HCT116 (cell line): ENCODE measurements around the gene ZNF678. TPM values are rescaled to one million over a fixed set of nuclear protein-coding genes. Genes with fewer than 3 reads are reported as not detected.

Experiments used
- ATAC-seq: fragments of 200-7000 bp; cut with Tn5 transposase; 2 replicates; pipeline ENCODE4 v1.9.1; 2020; ENCODE audit warnings: mild to moderate bottlenecking, moderate library complexity
- BruUV-seq: library from RNA; stranded (reverse); fragments of 400-500 nt; replicated peaks from 2 replicates; lab custom pipeline; 2021; lab: Mats Ljungman, UMichigan
- CTCF ChIA-PET: fragments of 300-600 bp; sonication (Branson Sonifier 250); formaldehyde crosslinking; loops from one replicate; lab custom pipeline; 2021; ENCODE audit warnings: antibody characterized with exemption; lab: Charles Lee
- POLR2A ChIA-PET: fragments of 300-600, 350-600 bp; sonication (Branson Sonifier 250); formaldehyde crosslinking; loops from one replicate; lab custom pipeline; 2021; ENCODE audit warnings: antibody characterized with exemption; lab: Charles Lee
- RAD21 ChIA-PET, 2 experiments: fragments of 300-600 bp; sonication (Branson Sonifier 250); formaldehyde crosslinking; loops; one replicate each; lab custom pipeline; 2023; ENCODE audit warnings: low total read pairs in 2 of 2; ENCODE audit not compliant: uncharacterized antibody in 2 of 2, unreplicated experiment in 2 of 2, low non-redundant PET in 1 of 2; lab: Charles Lee
- DNase-seq: peaks from one replicate; pipeline ENCODE4 v3.0.0-alpha.2; 2010; ENCODE audit warnings: low read depth, low spot score
- H2AFZ ChIP-seq: fragments of 200-600 bp; shearing (Covaris generic), sonication (generic); 2 replicates; pipeline ENCODE4 v1.6.1; 2017; ENCODE audit warnings: low read depth, mixed run types, mixed read lengths, antibody characterized with exemption, low read length; ENCODE audit not compliant: poor library complexity, severe bottlenecking
- H3K27ac ChIP-seq: 2 replicates; pipeline ENCODE4 v1.5.1; 2012; ENCODE audit warnings: low read depth, low read length
- H3K27me3 ChIP-seq: fragments of 200-600 bp; sonication (generic); 2 replicates; pipeline ENCODE4 v1.6.1; 2016; ENCODE audit warnings: mixed run types, low read length, mixed read lengths; ENCODE audit not compliant: insufficient read depth
- H3K36me3 ChIP-seq, 2 experiments: fragments of 200-500 bp in 1 of 2; fragments of 200-600 bp in 1 of 2; sonication (Bioruptor generic) in 1 of 2; sonication (generic) in 1 of 2; 2 replicates each; pipeline versions ENCODE4 v1.5.1 to v1.6.1; 2014 to 2016; ENCODE audit warnings: low read length in 2 of 2, inconsistent platforms in 1 of 2, mixed read lengths in 1 of 2, mixed run types in 1 of 2; ENCODE audit not compliant: insufficient read depth in 2 of 2, control insufficient read depth in 1 of 2
- H3K4me1 ChIP-seq, 2 experiments: fragments of 200-600 bp in 1 of 2; sonication (generic) in 1 of 2; 2 replicates each; pipeline versions ENCODE4 v1.5.1 to v1.6.1; 2012 to 2017; ENCODE audit warnings: low read length in 2 of 2, inconsistent platforms in 1 of 2, mild to moderate bottlenecking in 1 of 2, mixed read lengths in 1 of 2, mixed run types in 1 of 2, moderate library complexity in 1 of 2; ENCODE audit not compliant: insufficient read depth in 2 of 2, control insufficient read depth in 1 of 2
- H3K4me2 ChIP-seq: fragments of 200-600 bp; sonication (generic); 2 replicates; pipeline ENCODE4 v1.6.1; 2017; ENCODE audit warnings: mixed run types, low read length, mixed read lengths
- H3K4me3 ChIP-seq, 2 experiments: fragments of 200-600 bp in 1 of 2; sonication (generic) in 1 of 2; replicated peaks in 1 of 2; 2 replicates each; pipeline ENCODE4 v1.5.1; 2011 to 2016; ENCODE audit warnings: low read length in 2 of 2, control low read depth in 1 of 2, low read depth in 1 of 2, mild to moderate bottlenecking in 1 of 2, mixed read lengths in 1 of 2, mixed run types in 1 of 2
- H3K79me2 ChIP-seq: fragments of 200-600 bp; sonication (generic); 2 replicates; pipeline ENCODE4 v1.6.1; 2017; ENCODE audit warnings: mild to moderate bottlenecking, mixed run types, low read length, moderate library complexity, mixed read lengths; ENCODE audit not compliant: insufficient read depth
- H3K9ac ChIP-seq: fragments of 200-600 bp; sonication (generic); 2 replicates; pipeline ENCODE4 v1.6.1; 2016; ENCODE audit warnings: low read length, mixed read lengths
- H3K9me2 ChIP-seq: fragments of 200-600 bp; sonication (generic), shearing (Covaris generic); 2 replicates; pipeline ENCODE4 v1.6.1; 2017; ENCODE audit warnings: mixed run types, mild to moderate bottlenecking, moderate library complexity; ENCODE audit not compliant: insufficient read depth
- H3K9me3 ChIP-seq, 2 experiments: fragments of 200-500 bp in 1 of 2; fragments of 200-600 bp in 1 of 2; sonication (Bioruptor generic) in 1 of 2; sonication (generic) in 1 of 2; 2 replicates each; pipeline ENCODE4 v1.6.1; 2014 to 2017; ENCODE audit warnings: low read length in 2 of 2, mixed read lengths in 2 of 2, inconsistent platforms in 1 of 2, low read depth in 1 of 2, mild to moderate bottlenecking in 1 of 2, mixed run types in 1 of 2, moderate library complexity in 1 of 2; ENCODE audit not compliant: control insufficient read depth in 1 of 2, insufficient read depth in 1 of 2
- H4K20me1 ChIP-seq: fragments of 200-600 bp; sonication (generic), shearing (Covaris generic); 2 replicates; pipeline ENCODE4 v1.6.1; 2017; ENCODE audit warnings: mixed run types, mild to moderate bottlenecking, moderate library complexity; ENCODE audit not compliant: insufficient read depth
- CBX3 ChIP-seq: IDR thresholded peaks from 2 replicates; pipeline ENCODE4 v1.6.1; 2012; ENCODE audit warnings: low read depth
- CTCF ChIP-seq, 3 experiments: fragments of 200-600 bp in 1 of 3; sonication (generic) in 1 of 3; IDR thresholded peaks in 2 of 3; conservative IDR thresholded peaks in 1 of 3; 2 replicates each; pipeline ENCODE4 v1.5.1; 2012 to 2017; ENCODE audit warnings: low read depth in 2 of 3, low read length in 2 of 3, antibody characterized with exemption in 1 of 3, borderline replicate concordance in 1 of 3, control low read depth in 1 of 3, mild to moderate bottlenecking in 1 of 3, mixed read lengths in 1 of 3, mixed run types in 1 of 3, moderate library complexity in 1 of 3; ENCODE audit not compliant: insufficient read depth in 1 of 3
- ELF1 ChIP-seq: IDR thresholded peaks from 2 replicates; pipeline ENCODE4 v1.6.1; 2012; ENCODE audit warnings: low read depth, borderline replicate concordance
- EZH2 ChIP-seq: fragments of 200-600 bp; sonication (generic); IDR thresholded peaks from 2 replicates; pipeline ENCODE4 v1.6.1; 2017; ENCODE audit warnings: antibody characterized with exemption, mixed run types
- EZH2phosphoT487 ChIP-seq: fragments of 200-600 bp; IDR thresholded peaks from 2 replicates; pipeline ENCODE4 v1.6.1; 2018; ENCODE audit warnings: antibody characterized with exemption, borderline replicate concordance
- POLR2AphosphoS5 ChIP-seq: IDR thresholded peaks from 2 replicates; pipeline ENCODE4 v1.6.1; 2011; ENCODE audit warnings: mild to moderate bottlenecking, low read depth, low read length, moderate library complexity
- RAD21 ChIP-seq: IDR thresholded peaks from 2 replicates; pipeline ENCODE4 v1.6.1; 2012; ENCODE audit warnings: low read depth, mild to moderate bottlenecking
- SP1 ChIP-seq: IDR thresholded peaks from 2 replicates; pipeline ENCODE4 v1.6.1; 2012; ENCODE audit warnings: low read depth
- YY1 ChIP-seq: IDR thresholded peaks from 2 replicates; pipeline ENCODE4 v1.6.1; 2011; ENCODE audit warnings: low read length, low read depth, moderate library complexity, mild to moderate bottlenecking; ENCODE audit not compliant: insufficient replicate concordance; ENCODE audit errors: extremely low read depth
- ZBTB33 ChIP-seq: IDR thresholded peaks from 2 replicates; pipeline ENCODE4 v1.6.1; 2011; ENCODE audit warnings: mild to moderate bottlenecking, low read length, moderate library complexity; ENCODE audit not compliant: insufficient replicate concordance; ENCODE audit errors: extremely low read depth
- ZNF274 ChIP-seq: fragments of 200-500 bp; sonication (Bioruptor generic); IDR thresholded peaks from 2 replicates; pipeline ENCODE4 v1.6.1; 2014; ENCODE audit warnings: mild to moderate bottlenecking, low read depth, low read length, inconsistent platforms
- intact Hi-C: fragments of 100-400 bp; cut with micrococcal nuclease; formaldehyde crosslinking; loops from 2 replicates; pipeline ENCODE4 v1.10.0; 2022
- total RNA-seq: library from RNA; stranded (reverse); gene quantifications from one replicate; pipeline ENCODE4 v1.2.1, GENCODE V29; 2021; ENCODE audit not compliant: unreplicated experiment
- TF ChIP-seq, protein P1 (sequence below): IDR thresholded peaks from 2 replicates; pipeline ENCODE4 v1.6.1; 2012; ENCODE audit warnings: low read depth

The ZNF678 gene
- total RNA-seq, 1 experiment from 2014 or later: 6.1 TPM

DNA sequence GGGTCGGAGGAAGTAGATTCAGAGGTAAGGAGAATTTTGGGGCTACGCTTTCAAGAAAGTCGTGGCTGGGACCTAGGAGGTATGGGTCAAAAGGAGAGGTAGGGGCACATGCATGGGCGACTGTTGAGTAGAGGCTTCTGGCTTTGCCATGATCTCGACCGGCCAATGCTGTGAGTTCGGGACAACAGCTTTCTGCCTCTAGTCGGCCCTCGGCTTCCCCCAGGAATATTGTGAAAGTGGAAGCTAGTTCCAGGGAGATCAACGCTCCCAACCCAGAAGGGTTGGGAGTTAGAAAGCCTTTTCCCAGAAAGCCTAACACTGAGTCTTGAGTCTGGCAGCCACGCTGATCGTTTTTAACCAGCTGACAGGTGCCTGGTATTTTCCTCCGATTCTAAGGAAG is 69.0 kb downstream of the ZNF678 start (continued):
- TF ChIP-seq, protein P1, sequence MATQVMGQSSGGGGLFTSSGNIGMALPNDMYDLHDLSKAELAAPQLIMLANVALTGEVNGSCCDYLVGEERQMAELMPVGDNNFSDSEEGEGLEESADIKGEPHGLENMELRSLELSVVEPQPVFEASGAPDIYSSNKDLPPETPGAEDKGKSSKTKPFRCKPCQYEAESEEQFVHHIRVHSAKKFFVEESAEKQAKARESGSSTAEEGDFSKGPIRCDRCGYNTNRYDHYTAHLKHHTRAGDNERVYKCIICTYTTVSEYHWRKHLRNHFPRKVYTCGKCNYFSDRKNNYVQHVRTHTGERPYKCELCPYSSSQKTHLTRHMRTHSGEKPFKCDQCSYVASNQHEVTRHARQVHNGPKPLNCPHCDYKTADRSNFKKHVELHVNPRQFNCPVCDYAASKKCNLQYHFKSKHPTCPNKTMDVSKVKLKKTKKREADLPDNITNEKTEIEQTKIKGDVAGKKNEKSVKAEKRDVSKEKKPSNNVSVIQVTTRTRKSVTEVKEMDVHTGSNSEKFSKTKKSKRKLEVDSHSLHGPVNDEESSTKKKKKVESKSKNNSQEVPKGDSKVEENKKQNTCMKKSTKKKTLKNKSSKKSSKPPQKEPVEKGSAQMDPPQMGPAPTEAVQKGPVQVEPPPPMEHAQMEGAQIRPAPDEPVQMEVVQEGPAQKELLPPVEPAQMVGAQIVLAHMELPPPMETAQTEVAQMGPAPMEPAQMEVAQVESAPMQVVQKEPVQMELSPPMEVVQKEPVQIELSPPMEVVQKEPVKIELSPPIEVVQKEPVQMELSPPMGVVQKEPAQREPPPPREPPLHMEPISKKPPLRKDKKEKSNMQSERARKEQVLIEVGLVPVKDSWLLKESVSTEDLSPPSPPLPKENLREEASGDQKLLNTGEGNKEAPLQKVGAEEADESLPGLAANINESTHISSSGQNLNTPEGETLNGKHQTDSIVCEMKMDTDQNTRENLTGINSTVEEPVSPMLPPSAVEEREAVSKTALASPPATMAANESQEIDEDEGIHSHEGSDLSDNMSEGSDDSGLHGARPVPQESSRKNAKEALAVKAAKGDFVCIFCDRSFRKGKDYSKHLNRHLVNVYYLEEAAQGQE: no peak
- no peak for TF ChIP-seq CTCF (IDR thresholded peaks at IDR 0.05 in 2 of 3, conservative IDR thresholded peaks at IDR 0.05 in 1 of 3; ENCODE audit: borderline replicate concordance in 1 of 3, insufficient read depth in 1 of 3, low read depth in 2 of 3, low read length in 2 of 3)

- no peaks in the 10 kb centered on the region for H4K20me1 ChIP-seq
- ChIA-PET RAD21 (no interaction called here), CTCF (no interaction called here), POLR2A (no interaction called here)
- DNase-seq: no peak
- H3K36me3 ChIP-seq: no peaks in the 10 kb centered on the region
- no peaks in the 10 kb centered on the region for H3K27me3 ChIP-seq
- no peak overlapping the region for H3K9ac ChIP-seq
- no peaks in the 10 kb centered on the region for H3K4me1 ChIP-seq
- intact Hi-C loops: no loop called here
- ATAC-seq: no peak
- H3K9me3 ChIP-seq: peaks cover 10 to 24% of the 10 kb centered on the region in 2 experiments; a peak in 2 of 4 replicates
- BruUV-seq: no TSS peak
- H3K27ac ChIP-seq: no peak overlapping the region
- no peaks in the 10 kb centered on the region for H3K79me2 ChIP-seq
- H3K9me2 ChIP-seq: no peaks in the 10 kb centered on the region
- H3K4me3 ChIP-seq: no peak overlapping the region
- no peak overlapping the region for H2AFZ ChIP-seq
- no peak overlapping the region for H3K4me2 ChIP-seq
- TF ChIP-seq EZH2 (no peak), YY1 (no peak), ZBTB33 (no peak), ZNF274 (no peak), SP1 (no peak), CTCF (IDR thresholded peaks at IDR 0.05 in 2 of 3, conservative IDR thresholded peaks at IDR 0.05 in 1 of 3; ENCODE audit: borderline replicate concordance in 1 of 3, insufficient read depth in 1 of 3, low read depth in 2 of 3, low read length in 2 of 3) (no peak), ELF1 (no peak), RAD21 (no peak), EZH2phosphoT487 (no peak), POLR2AphosphoS5 (no peak), CBX3 (no peak)
These were observed 72.2 kb downstream of the ZNF678 start for GRCh38 chr1:227635596-227635995.
